ENCODE measurements around the gene ZFP36L2. TPM values are rescaled to one million over a fixed set of nuclear protein-coding genes. Genes with fewer than 3 reads are reported as not detected.

Gene ZFP36L2
- total RNA-seq, 1 experiment from 2014 or later = 105 TPM

DNA sequence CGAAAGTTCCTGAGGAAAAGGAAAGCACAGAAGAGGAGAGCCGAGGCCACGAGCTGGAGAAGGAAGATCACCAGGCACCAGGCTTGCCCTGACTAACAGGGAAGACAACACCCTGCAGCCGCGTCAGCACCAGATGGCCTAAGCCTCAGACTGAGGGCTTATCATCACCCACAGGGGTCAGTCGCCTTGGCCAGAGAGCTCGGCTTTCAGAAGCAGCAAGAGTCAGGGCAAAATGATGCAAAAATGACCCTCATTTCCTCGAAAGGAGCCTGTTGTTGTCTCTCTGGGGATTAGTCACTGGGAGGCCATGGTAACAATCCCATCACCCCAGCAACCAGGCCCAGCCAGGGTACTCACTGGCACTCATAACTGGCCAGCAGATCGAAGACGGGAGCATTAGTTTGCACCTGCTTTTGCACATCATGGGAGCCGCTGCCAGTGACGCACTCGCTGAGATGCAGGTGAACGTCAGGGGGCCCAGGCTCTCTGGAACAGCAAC is 42.7 kb upstream of the ZFP36L2 start:
- H3K56ac ChIP-seq (ENCODE audit: insufficient read length, low read depth, low read length) = no peak overlapping the region
- no peaks in the 10 kb centered on the region; a peak in 1 of 7 replicates for H3K36me3 Mint-ChIP-seq (ENCODE audit: insufficient read depth in 1 of 3, low read depth in 3 of 3)
- H4K91ac ChIP-seq (ENCODE audit: insufficient read length, low read depth, low read length) = no peak overlapping the region
- WGBS (ENCODE audit: extremely low coverage, insufficient read length, low lambda C conversion rate) = no CpG with 5 or more reads among the region's 14 CpGs
- H3K18ac ChIP-seq (ENCODE audit: insufficient read length, low read depth, low read length) = no peak overlapping the region
- no peak overlapping the region for H2AFZ ChIP-seq (ENCODE audit: low read length)
- no peaks in the 10 kb centered on the region; the same call in 1 of the 2 replicates for H3K27me3 Mint-ChIP-seq (ENCODE audit: low read depth)
- no peaks in the 10 kb centered on the region for H3K79me1 ChIP-seq (ENCODE audit: insufficient read depth, low read depth, low read length, poor library complexity, severe bottlenecking)
- H4K5ac ChIP-seq (ENCODE audit: insufficient read length, low read depth, low read length) = no peak overlapping the region
- H3K4me3 Mint-ChIP-seq = no peak overlapping the region
- H3K9ac ChIP-seq (ENCODE audit: extremely low read depth, insufficient read length, low read length) = no peak overlapping the region
- no peaks in the 10 kb centered on the region for H3K23me2 ChIP-seq (ENCODE audit: insufficient read length, low read depth, low read length, poor library complexity, severe bottlenecking)
- H2BK15ac ChIP-seq (ENCODE audit: low read depth, low read length) = no peak overlapping the region
- no peak overlapping the region for H3K4me2 ChIP-seq (ENCODE audit: insufficient read depth, insufficient read length, low read length)
- H4K8ac ChIP-seq (replicated peaks; ENCODE audit: insufficient read length, low read depth, low read length) = no peak overlapping the region
- no peaks in the 10 kb centered on the region for H4K20me1 ChIP-seq (ENCODE audit: control insufficient read depth, insufficient read depth, insufficient read length)
- H3K9me3 Mint-ChIP-seq = no peaks in the 10 kb centered on the region
- no peak overlapping the region for H2BK20ac ChIP-seq (ENCODE audit: low read depth, low read length, poor library complexity, severe bottlenecking)
- no peak overlapping the region for H3T11ph ChIP-seq (ENCODE audit: low read length)
- H3K27ac ChIP-seq (ENCODE audit: insufficient read length, low read depth, low read length) = no peak overlapping the region
- H2AK5ac ChIP-seq (ENCODE audit: insufficient read length, low read length) = no peak overlapping the region
- DNase-seq = no peak
- no peaks in the 10 kb centered on the region for H3K9me3 ChIP-seq (ENCODE audit: control insufficient read depth, low read depth, low read length)
- H3K23ac ChIP-seq (ENCODE audit: insufficient read length, low read depth, low read length) = no peak overlapping the region
- H3K4ac ChIP-seq (ENCODE audit: low read depth, low read length) = no peak overlapping the region
- H3K14ac ChIP-seq (ENCODE audit: insufficient read depth, low read length) = peak overlapping the region; percentile 26; the same call in 1 of the 2 replicates
- peaks cover 31 to 52% of the 10 kb centered on the region in 2 experiments for H3K4me1 Mint-ChIP-seq
- no peaks in the 10 kb centered on the region for H3K27me3 ChIP-seq (ENCODE audit: insufficient read depth, low read length)
- H2BK5ac ChIP-seq (ENCODE audit: insufficient read length, low read length) = no peak overlapping the region
- no peaks in the 10 kb centered on the region for H3K4me1 ChIP-seq (ENCODE audit: insufficient read depth, low read length)
- H2BK120ac ChIP-seq (ENCODE audit: low read depth, low read length, poor library complexity, severe bottlenecking) = no peak overlapping the region
- H3K27ac Mint-ChIP-seq = peak overlapping the region; percentile 1 to 88 (median 82); a peak in 4 of 7 replicates
- H2BK12ac ChIP-seq (ENCODE audit: insufficient read length, low read depth, low read length) = no peak overlapping the region
- TF ChIP-seq, protein P1, sequence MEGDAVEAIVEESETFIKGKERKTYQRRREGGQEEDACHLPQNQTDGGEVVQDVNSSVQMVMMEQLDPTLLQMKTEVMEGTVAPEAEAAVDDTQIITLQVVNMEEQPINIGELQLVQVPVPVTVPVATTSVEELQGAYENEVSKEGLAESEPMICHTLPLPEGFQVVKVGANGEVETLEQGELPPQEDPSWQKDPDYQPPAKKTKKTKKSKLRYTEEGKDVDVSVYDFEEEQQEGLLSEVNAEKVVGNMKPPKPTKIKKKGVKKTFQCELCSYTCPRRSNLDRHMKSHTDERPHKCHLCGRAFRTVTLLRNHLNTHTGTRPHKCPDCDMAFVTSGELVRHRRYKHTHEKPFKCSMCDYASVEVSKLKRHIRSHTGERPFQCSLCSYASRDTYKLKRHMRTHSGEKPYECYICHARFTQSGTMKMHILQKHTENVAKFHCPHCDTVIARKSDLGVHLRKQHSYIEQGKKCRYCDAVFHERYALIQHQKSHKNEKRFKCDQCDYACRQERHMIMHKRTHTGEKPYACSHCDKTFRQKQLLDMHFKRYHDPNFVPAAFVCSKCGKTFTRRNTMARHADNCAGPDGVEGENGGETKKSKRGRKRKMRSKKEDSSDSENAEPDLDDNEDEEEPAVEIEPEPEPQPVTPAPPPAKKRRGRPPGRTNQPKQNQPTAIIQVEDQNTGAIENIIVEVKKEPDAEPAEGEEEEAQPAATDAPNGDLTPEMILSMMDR (conservative IDR thresholded peaks at IDR 0.05) = no peak
- no peaks in the 10 kb centered on the region for H3K79me2 ChIP-seq (ENCODE audit: insufficient read depth, low read length)
